ENCODE results near the gene RAB14.

DNA sequence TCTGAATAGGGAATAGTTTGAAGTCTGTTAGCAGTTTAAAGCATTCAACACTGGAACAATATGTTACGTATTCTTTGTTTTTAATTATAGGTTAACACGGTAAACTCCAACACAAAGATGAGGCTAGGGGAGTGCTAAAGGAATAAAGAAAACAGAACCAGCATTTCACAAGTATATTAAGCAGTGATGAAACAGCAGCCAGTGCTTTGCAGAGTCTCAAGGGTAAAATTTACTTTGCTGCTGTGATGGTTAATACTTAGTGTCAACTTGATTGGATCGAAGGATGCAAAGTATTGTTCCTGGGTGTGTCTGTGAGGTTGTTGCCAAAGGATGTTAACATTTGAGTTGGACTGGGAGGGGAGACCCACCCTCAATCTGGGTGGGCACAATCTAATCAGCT is 36.2 kb upstream of the RAB14 start:
- TF ChIP-seq, protein P1, sequence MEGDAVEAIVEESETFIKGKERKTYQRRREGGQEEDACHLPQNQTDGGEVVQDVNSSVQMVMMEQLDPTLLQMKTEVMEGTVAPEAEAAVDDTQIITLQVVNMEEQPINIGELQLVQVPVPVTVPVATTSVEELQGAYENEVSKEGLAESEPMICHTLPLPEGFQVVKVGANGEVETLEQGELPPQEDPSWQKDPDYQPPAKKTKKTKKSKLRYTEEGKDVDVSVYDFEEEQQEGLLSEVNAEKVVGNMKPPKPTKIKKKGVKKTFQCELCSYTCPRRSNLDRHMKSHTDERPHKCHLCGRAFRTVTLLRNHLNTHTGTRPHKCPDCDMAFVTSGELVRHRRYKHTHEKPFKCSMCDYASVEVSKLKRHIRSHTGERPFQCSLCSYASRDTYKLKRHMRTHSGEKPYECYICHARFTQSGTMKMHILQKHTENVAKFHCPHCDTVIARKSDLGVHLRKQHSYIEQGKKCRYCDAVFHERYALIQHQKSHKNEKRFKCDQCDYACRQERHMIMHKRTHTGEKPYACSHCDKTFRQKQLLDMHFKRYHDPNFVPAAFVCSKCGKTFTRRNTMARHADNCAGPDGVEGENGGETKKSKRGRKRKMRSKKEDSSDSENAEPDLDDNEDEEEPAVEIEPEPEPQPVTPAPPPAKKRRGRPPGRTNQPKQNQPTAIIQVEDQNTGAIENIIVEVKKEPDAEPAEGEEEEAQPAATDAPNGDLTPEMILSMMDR (conservative IDR thresholded peaks at IDR 0.05 in 1 of 2, IDR thresholded peaks at IDR 0.05 in 1 of 2; ENCODE audit: low read depth in 1 of 2, low read length in 2 of 2), result no peak
- TF ChIP-seq EZH2 (IDR thresholded peaks at IDR 0.05; ENCODE audit: low read length, missing control alignments), result no peak
